Endothelial cell of umbilical vein (primary cell): ENCODE measurements around the gene TIMP4.

Experiments
- EZH2 ChIP-seq: IDR thresholded peaks from 2 replicates; pipeline ENCODE4 v1.6.1; 2012; ENCODE audit warnings: borderline replicate concordance, low read depth, mild to moderate bottlenecking, moderate library complexity, low read length, inconsistent platforms; ENCODE audit not compliant: severe bottlenecking
- FOS ChIP-seq: IDR thresholded peaks from 2 replicates; pipeline ENCODE4 v1.6.1; 2011; ENCODE audit warnings: mild to moderate bottlenecking, low read length, moderate library complexity, borderline replicate concordance; ENCODE audit not compliant: insufficient read depth
- GATA2 ChIP-seq: IDR thresholded peaks from 2 replicates; pipeline ENCODE4 v1.7.0; 2011; ENCODE audit warnings: low read depth, mild to moderate bottlenecking, moderate library complexity, mixed read lengths, low read length; ENCODE audit not compliant: insufficient read length, insufficient read depth
- JUN ChIP-seq: IDR thresholded peaks from 2 replicates; pipeline ENCODE4 v1.6.1; 2011; ENCODE audit warnings: borderline replicate concordance, low read depth; ENCODE audit not compliant: insufficient read length, insufficient read depth
- MAX ChIP-seq: IDR thresholded peaks from 2 replicates; pipeline ENCODE4 v1.6.1; 2011; ENCODE audit not compliant: insufficient read depth, insufficient read length
- MYC ChIP-seq: IDR thresholded peaks from one replicate; pipeline ENCODE4 v1.6.1; 2011; ENCODE audit warnings: mild to moderate bottlenecking, low read depth, low read length
- POLR2A ChIP-seq: IDR thresholded peaks from 2 replicates; pipeline ENCODE4 v1.6.1; 2012; ENCODE audit warnings: low read depth, mild to moderate bottlenecking, control low read depth, low read length
- POLR2AphosphoS5 ChIP-seq: IDR thresholded peaks from 2 replicates; pipeline ENCODE4 v1.6.1; 2012; ENCODE audit warnings: low read depth, mild to moderate bottlenecking, control low read depth, low read length, moderate library complexity; ENCODE audit not compliant: insufficient read depth
- TF ChIP-seq, protein P1 (sequence below), 2 donors: IDR thresholded peaks; 1 replicate in 1 of 2; 2 replicates in 1 of 2; pipeline ENCODE4 v1.5.1; 2011; ENCODE audit warnings: low read length in 2 of 2, mild to moderate bottlenecking in 2 of 2, moderate library complexity in 2 of 2, control low read depth in 1 of 2, inconsistent platforms in 1 of 2, low read depth in 1 of 2; ENCODE audit not compliant: insufficient read depth in 1 of 2; ENCODE audit errors: extremely low read depth in 1 of 2

DNA sequence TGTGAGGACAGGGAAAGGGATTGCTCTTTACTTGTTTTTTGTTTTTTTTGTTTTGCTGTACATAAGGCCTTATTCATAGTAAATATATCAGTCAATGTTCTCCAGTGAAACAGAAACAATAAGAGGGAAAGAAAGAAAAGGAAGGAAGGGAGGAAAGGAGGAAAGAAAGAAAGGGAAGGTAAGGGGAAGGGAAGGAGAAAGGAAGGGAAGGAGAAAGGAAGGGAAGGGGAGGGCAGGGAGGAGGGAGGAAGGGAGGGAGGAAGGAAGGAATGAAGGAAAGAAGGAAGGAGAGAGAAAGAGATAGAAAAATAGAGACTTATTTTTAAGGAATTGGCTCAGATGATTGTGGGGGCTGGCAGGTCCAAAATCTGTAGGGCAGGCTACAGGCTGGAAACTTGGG lies 37.2 kb downstream of the TIMP4 start:
- TF ChIP-seq, protein P1, sequence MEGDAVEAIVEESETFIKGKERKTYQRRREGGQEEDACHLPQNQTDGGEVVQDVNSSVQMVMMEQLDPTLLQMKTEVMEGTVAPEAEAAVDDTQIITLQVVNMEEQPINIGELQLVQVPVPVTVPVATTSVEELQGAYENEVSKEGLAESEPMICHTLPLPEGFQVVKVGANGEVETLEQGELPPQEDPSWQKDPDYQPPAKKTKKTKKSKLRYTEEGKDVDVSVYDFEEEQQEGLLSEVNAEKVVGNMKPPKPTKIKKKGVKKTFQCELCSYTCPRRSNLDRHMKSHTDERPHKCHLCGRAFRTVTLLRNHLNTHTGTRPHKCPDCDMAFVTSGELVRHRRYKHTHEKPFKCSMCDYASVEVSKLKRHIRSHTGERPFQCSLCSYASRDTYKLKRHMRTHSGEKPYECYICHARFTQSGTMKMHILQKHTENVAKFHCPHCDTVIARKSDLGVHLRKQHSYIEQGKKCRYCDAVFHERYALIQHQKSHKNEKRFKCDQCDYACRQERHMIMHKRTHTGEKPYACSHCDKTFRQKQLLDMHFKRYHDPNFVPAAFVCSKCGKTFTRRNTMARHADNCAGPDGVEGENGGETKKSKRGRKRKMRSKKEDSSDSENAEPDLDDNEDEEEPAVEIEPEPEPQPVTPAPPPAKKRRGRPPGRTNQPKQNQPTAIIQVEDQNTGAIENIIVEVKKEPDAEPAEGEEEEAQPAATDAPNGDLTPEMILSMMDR (IDR thresholded peaks at IDR 0.05; ENCODE audit: extremely low read depth in 1 of 2, insufficient read depth in 1 of 2, low read depth in 1 of 2, low read length in 2 of 2) = no peak
- TF ChIP-seq GATA2 (no peak), POLR2A (no peak), EZH2 (no peak), POLR2AphosphoS5 (no peak), MYC (no peak), MAX (no peak), JUN (no peak), FOS (no peak)
